ENCODE measurements around the gene METRNL.

DNA sequence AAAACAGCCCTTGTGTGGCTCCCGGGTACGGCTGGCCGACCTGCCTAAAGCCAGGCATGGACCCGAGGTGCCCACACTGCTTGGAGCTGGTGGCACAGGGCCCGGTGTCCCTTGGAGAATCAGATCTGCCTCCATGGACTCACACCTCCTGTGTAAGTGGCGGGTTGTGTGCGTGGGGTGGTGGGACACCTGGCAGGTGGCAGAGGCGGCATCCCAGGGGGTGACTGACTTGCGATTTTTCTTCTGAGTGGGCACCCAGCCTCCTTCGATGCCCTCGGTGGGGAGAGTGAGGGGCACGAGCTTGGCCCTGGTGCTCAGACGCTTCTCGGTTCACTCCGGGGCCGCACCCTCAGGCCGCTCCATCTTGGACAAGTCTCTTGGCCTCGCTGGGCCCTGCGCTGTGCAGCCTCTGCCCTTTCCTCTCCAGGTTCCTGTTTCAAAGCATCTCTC is 35.8 kb downstream of the METRNL start:
- TF ChIP-seq, protein P1, sequence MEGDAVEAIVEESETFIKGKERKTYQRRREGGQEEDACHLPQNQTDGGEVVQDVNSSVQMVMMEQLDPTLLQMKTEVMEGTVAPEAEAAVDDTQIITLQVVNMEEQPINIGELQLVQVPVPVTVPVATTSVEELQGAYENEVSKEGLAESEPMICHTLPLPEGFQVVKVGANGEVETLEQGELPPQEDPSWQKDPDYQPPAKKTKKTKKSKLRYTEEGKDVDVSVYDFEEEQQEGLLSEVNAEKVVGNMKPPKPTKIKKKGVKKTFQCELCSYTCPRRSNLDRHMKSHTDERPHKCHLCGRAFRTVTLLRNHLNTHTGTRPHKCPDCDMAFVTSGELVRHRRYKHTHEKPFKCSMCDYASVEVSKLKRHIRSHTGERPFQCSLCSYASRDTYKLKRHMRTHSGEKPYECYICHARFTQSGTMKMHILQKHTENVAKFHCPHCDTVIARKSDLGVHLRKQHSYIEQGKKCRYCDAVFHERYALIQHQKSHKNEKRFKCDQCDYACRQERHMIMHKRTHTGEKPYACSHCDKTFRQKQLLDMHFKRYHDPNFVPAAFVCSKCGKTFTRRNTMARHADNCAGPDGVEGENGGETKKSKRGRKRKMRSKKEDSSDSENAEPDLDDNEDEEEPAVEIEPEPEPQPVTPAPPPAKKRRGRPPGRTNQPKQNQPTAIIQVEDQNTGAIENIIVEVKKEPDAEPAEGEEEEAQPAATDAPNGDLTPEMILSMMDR (IDR thresholded peaks at IDR 0.05; ENCODE audit: low read depth, low read length), result no peak
- TF ChIP-seq EZH2phosphoT487 (IDR thresholded peaks at IDR 0.05; ENCODE audit: low read depth), result no peak
